NCI-H187 treated with DMSO at 0.1 percent for 48 hours (cell line): ENCODE measurements around the gene ANKRD33.
"Not testable (repeated sequence)": the region's sequence is repeated elsewhere in the genome, so short reads cannot be mapped to it uniquely, and the experiment has no call there.

Source experiments
- DNase-seq: peaks from one replicate; lab custom pipeline; 2025; lab: John Stamatoyannopoulos, UW

ANKRD33 gene

DNA sequence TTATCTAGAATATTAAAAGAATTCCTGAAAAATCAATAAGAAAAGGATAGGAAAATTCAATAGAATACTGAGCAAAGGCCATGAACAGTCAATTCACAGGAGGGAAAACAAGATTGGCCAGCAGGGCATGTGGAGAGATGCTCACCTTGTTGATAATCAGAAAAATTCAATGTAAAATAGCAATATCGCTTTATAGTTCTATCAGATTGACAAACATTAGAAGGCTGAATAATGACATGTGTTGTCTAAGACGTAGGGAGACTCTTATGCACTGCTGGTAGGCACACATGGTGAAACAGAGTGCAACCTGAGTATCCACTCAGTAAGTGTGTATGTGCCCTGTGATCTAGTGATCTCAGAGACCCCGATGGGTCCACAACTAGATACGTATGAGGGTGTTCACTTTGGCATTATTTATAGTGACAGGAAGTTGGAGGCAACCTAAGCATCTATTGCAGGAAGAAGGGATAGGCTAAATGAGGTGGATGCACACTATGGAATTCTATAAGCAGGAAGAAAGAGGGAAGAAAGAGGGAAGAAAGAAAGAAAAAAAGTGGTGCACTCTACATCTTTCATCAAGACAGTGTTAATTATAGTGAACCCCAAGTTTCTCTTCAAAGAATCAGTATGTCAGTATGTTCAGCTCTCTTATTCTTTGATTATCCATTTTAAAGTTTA lies 3.8 kb upstream of the ANKRD33 start:
- no peak for DNase-seq

DNA sequence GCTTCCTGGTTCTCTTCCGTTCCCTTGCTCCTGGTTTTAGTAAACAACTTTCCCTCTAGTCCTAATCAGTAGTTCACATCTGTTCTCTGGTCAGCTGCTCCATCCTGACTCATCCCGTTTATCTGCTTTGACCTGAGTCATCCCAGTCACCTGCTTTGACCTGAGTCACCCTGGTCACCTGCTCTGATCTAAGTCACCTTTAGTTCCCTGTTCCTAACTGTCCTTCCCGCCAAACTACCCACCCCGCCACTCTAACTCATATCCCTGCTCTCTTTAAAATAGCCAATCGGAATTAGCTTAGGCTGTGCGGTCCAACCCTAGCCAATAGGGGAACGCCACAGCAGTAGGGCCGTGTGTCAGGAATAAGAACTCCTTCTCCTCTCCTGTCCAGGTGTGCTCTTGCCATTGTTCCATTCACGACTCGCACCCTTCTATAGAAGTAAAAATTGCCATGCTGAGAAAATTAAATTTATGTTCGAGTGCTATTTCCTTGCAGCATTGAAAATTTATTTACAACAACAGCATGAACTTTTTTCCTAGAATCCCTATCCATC lies 3.1 kb upstream of the ANKRD33 start:
- DNase-seq: no peak

DNA sequence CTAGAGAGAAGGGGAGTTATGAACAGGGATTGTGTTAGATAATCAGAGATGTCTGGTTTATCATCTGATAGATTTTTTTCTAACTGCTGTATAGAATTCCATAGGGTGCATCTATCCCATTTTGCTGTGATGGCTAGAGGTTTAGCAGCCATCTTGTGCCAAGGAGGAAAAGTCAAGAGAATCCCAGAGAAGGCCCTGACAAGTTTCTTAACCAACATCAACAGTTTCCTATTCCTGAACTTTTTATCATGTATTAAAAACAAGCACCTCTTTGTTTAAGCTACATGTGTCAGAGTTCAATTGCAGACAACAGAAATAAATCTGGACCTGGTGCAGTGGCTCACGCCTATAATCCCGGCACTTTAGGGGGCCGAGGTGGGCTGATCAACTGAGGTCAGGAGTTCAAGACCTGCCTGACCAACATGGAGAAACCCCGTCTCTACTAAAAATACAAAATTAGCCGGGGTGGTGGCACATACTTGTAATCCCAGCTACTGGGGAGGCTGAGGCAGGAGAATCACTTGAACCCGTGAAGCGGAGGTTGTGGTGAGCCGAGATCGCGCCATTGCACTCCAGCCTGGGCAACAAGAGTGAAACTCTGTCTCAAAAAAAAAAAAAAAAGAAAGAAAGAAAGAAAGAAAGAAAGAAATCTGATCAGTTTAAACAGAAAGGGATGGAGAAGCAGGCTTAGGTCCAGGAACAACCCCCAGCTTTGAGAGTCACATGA lies 2.4 kb upstream of the ANKRD33 start:
- not testable (repeated sequence) for DNase-seq

DNA sequence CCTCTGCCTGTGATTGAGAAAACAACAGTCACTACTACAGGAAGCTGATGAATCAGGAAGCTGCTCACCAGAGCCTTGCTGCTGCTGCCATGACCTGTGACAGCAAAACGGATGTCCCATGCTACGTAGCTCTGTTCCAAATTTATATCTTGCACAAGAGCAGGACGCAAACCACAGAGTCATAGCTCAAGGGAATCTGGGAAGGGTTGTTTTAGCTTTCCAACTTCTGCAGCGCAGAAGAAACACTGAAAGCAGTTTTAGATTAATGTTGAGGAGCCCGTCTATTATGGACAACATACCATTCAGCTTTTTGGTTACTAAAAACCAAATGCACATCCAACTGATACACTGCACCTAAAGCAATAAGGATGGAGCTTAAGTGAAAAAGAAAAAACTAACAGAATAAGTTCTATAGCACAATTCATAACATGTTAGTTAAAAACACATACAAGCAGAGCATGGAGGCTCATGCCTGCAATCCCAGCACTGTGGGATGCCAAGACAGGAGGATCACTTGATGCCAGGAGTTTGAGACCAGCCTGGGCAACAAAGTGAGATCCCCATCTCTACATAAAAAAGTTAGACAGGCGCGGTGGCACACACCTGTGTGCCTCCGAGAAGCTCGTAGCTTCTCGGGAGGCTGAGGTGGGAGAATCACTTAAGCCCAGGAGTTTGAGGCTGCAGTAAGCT lies 1.7 kb upstream of the ANKRD33 start:
- no peak for DNase-seq

DNA sequence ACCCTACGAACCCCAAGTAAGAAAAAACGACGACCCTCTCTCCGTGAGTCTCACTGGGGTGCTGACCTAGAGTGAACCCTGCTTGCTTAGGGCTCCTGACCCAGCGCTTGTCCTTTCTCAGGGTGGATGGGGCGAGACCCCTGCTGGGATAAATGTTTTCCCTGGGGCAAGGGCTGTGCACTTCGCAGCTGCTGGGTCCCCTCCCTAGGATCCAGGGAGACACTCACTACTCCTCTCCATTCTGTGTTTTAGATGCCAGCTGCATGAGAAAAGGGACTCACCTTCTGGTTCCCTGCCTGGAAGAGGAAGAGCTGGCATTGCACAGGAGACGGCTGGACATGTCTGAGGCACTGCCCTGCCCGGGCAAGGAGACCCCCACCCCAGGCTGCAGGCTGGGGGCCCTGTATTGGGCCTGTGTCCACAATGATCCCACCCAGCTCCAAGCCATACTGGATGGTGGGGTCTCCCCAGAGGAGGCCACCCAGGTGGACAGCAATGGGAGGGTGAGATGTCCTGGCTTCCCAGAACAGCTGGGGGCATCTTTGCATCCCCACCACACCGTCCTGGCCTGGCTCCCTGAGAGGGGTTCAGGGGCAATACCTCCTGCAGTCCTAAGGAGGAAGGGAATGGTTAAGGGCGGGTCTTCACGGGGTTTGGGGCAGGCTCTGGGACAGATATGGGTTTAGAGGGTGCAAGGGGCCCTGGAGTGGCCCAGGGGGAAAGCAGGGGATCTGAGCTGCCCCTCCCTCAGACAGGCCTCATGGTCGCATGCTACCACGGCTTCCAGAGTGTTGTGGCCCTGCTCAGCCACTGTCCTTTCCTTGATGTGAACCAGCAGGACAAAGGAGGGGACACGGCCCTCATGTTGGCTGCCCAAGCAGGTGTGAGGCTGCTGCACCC lies 663 bp downstream of the ANKRD33 start:
- no peak for DNase-seq

DNA sequence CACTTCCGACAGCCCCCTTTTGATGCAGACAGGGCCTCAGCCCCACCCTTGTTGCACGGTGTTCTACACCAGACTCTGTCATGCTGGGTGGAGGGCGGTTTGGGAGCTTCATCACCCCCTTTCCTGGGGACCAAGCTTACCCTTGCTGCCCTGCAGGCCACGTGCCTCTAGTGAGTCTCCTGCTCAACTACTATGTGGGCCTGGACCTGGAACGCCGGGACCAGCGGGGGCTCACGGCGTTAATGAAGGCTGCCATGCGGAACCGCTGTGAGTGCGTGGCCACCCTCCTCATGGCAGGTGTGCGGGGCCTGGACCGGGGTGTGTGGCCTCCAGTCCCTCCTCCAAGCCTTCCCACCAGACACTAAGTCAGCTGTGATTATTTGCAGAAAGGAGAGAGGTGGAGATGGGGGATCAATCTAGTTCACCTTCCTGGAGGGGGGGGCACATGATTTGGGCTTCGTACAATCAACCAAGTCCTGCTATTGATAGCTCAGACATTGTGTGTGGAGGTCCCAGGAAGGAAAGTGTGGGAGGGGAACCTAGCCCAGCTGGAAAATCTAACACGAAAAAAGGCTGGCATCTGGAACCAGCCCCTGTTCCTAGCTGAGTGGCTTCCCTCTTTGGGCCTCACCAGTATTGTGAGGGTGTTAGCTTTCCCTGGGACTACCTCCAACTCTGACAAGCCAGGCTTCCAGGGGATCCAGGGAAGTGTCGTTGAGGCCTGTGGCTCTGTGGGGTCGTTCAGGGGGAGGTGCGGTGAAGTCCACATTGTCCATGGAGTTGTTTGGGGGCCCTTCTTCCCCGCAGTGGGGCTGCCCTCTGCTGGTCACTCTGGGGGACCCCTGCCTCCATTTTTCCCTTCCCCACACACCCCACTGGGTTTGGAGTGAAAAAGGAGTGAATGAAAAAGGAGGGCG lies 1.6 kb downstream of the ANKRD33 start:
- no peak for DNase-seq

DNA sequence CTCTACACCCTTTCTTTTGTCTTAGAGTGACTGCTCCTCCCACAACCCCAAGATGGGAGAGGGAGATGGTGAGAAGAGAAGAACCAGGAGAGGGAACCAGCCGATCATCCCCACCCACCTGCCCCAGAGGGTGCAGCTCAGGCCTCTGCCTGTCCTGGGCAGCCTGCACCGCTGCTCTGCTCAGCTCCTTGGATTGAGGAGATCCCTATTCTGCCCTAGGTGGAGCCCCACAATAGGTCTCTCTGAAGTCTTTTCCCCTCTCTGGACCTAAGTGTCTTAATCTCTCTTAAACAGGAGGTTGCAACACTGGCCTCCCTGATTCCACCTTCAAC lies 2.2 kb downstream of the ANKRD33 start:
- no peak for DNase-seq

DNA sequence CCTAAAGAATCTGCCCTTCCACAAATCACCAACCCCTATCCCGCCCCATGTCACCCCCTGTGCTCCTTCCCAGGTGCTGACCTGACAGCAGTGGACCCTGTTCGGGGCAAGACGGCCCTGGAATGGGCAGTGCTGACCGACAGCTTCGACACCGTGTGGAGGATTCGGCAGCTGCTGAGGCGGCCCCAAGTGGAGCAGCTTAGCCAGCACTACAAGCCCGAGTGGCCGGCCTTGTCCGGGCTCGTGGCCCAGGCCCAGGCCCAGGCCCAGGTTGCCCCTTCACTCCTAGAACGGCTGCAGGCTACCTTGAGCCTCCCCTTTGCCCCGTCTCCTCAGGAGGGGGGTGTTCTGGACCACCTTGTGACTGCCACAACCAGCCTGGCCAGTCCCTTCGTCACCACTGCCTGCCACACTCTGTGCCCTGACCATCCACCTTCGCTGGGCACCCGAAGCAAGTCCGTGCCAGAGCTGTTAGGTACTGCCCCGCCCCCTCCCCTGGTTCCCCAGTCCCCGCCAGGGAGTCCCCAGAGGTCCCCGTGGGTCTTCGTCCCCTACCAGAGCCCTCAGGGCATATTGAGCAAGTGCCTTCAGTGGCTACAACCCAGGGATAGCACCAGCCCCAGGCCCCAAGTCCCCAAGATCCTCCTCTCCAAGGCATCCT lies 2.7 kb downstream of the ANKRD33 start:
- no peak for DNase-seq

DNA sequence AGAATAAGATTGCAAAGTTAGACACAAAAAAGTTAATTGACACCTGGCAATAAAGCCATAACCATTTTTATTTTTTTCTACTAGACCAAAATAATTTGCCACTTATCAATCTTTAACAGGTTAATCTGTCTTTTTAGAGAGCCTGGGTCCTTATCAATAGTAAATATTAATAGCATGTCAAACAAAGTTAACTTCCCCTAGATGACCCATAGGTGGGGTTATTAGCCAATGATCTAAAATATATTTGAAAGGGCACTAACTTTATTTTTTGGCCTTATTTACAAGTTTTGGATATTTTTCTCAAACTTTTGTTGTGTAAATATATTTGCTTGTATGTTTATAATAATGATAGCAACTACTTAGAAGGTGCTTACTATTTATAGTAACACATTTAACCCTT lies 3.9 kb downstream of the ANKRD33 start:
- no peak for DNase-seq

DNA sequence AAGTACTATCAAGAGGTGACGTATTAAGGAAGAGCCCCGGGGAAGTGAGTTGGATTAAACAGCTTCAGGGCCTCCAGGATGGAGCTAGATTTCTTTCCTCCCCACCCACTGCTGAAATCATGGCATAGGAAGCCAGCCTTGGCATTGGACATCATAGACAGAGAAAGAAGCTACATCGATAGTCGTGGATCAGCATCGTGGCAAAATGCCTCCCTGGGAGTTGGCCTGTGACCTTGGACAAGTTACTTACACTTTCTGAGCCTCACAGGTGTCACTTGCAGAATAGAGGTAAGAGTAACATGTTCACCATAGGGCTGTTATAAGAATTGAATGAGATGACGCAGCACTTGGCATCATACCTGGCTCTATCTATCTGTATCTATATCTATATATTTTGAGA lies 5.9 kb downstream of the ANKRD33 start:
- no peak for DNase-seq

DNA sequence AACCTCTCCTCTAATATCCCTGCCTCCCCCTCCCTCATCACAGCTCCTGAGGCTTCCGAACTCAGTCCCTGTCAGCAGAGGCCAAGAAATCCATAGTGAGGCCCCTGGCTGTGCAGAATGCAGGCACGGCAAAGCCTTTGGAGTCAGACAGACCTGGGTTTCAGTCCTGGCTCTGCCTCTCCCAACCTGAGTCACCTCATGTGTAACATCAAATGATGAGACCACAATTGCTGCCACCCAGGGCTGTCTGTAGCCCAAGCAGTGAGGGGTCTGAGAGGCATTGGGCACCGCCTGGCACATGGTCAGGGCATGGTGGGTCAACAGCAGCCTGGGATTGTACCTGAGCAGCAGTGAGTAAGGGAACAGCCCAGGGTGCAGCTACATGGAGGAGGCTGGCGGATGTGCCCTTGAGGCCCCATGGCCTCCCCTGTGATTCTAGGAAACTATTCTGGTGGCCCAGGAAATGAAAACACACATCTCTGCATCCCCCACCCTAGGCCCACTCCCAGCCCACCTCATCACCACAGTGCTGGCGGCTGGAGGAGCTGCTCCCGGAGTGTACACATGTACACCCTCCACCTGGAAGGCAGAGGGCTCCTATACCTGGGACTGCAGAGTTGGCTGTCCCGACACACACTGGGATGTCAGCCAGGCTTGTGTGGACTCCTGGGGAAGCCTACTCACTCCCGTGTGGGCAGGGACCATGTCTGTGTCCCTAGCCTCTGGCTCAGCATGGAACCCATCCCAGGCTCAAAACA lies 7.7 kb downstream of the ANKRD33 start:
- DNase-seq: no peak

DNA sequence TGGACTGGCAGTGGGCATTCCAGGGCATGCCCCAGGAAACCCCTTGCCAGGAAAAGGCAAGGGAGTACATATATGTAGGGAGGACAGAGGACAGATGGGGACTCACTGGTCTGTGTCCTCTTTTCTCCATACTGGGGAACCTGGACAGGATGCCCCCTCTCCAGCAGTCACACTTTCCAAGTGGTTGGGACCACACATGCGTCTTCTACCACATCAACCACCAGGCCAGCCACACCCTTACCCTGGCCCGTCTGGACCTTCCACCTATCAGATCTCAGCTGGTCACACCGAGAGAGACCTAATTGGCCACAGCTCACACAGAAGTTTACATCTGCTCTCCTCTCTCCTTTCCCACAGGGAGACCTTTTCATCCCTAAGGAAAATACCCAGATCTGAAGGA lies 8.3 kb downstream of the ANKRD33 start:
- no peak for DNase-seq

DNA sequence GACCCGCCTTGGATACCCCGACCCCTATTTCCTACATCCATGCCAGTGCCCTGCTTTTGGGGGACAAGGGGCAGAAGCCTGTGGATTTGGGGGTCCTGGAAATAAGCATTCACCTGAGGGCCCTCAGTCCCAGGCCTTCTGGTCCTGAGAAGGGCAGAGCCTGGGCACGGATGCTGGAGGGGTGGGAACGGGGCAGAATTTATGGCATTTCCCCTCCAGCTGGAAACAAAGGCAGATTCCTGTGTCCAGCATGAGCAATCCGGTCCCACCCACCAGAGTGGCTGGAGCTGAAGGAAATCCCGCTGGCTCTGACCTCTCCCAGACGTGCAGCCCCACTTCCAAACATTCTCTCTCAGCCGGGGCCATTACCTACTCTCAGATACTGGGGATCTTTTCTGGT lies 9.3 kb downstream of the ANKRD33 start:
- DNase-seq: no peak

DNA sequence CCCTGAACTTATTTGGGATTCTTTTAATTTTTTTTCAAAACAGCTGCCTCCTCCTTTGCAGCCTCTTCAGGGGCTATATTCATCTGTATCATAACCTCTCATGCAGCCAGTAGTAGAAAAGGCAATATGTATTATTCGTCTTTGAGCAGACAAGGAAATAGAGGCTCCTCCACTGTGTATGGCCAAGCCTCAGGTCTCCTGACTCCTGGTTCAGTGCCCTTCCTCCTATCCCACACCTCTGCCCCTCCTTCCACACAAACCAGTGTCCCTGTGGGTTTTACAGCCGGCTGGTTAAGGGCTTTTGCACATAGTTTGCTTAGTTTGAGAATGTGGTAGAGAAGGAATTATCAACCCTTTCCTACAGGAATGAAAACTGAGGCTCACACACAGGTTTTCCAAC lies 10.6 kb downstream of the ANKRD33 start:
- no peak for DNase-seq

DNA sequence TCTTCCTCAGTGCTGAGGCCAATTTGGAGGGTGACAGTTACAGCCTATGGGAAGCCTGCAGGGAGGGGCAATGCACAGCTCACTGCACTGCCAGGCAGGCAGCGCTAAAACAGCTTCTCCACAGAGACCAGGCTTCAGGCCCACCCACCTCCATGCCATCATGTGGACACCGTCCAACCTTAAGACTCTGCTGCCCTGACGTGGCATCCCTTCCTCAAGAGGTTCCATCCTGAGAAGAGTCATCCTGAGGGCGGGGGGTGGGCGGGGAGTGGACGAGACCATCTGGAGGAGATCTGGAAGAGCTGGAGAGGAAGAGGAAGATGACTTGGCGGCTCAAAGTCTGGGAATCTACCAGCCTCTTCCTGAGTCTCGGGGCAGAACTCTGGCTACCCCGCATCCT lies 11.0 kb downstream of the ANKRD33 start:
- no peak for DNase-seq

DNA sequence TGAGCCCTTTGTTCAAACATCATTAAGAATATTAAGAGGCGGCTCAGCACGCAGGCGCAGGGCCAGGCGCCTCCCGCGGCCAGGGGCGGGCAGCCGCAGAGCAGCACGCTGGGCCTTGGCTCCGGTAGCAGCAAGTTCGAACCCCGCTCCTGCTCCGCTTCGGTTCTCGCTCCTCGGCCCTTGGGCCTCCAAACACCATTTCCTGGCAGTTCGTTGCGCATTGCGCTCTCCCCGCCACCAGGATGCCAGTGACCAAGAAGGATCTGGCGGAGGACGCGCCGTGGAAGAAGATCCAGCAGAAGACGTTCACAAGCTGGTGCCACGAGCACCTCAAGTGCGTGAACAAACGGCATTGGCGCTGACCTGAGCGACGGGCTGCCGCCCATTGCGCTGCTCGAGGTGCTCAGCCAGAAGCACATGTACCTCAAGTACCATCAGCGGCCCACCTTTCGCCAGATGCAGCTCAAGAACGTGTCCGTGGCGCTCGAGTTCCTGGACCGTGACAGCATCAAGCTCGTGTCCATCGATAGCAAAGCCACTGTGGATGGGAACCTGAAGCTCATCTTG lies 12.5 kb downstream of the ANKRD33 start:
- DNase-seq: no peak

DNA sequence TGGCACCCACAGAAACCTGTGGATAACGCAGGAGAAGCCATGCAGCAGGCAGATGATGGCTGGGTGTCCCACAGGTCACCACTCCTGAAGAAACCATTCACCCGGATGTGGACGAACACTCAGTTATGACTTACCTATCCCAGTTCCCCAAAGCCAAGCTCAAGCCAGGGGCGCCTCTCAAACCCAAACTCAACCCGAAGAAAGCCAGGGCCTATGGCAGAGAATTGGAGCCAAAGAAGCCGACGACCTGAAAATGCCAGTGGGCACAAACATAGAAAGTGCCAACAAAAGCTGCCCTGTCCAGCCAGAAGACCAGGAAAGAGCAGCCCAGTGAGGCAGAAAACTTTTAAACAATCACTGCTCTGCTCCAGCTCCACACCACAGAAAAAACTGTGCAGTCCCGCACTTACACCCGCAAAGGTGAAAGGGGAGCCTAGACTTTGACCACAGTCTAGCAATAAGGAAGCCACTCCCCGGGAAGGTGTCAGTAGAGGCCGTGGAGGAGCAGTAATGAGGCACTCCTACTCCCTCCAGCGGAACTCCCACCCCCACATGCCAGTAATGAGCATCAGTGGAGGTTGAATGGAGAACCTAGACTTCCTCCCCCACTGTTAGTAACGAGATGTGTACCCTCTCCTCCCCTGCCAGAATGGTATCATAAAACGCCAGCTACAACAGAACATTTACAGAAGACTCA lies 13.4 kb downstream of the ANKRD33 start:
- DNase-seq: no peak

DNA sequence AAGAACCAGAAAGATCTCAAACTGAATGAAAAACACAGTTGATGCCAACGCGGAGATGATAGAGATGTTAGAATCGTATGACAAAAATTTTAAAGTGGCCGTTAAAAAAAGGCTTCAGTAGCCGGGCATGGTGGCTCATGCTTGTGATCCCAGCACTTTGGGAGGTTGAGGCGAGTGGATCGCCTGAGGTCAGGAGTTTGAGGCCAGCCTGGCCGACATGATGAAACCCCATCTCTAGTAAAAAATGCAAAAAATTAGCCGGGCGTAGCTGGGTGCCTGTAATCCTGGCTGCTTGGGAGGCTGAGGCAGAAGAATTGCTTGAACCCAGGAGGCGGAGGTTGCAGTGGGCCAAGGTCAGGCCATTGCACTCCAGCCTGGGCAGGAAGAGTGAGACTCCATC lies 14.0 kb downstream of the ANKRD33 start:
- DNase-seq: no peak

DNA sequence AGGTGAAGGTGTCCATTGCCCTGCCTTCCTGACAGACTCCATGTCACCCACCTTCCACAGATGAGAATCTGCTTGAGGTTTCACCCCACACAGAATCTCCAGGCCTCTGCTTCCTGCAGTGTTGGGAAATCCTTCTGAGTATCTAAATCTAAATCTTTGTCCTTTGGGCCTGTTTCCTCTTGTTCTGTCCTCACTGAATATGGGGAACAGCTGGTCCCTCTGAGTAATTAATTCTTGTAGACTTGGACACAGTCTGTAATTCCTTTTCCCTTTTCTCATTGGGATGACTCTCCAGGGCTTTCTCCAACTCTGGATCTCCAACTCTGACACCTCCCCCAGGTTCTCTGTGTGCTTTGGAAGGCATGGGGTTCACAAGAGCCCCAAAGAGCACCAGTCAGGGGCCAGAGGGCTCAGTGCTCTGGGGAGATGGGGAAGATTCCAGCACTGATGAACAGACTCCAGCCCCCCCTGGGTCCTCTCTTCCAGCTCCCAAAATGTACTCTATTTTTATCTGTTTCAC lies 17.1 kb downstream of the ANKRD33 start:
- no peak for DNase-seq
